GM19328 (cell line): Measurements from ENCODE around the gene TMEM273.
"Not testable (repeated sequence)": the region's sequence is repeated elsewhere in the genome, so short reads cannot be mapped to it uniquely, and the experiment has no call there.

Experiments used
- ATAC-seq: cut with Tn5 transposase; IDR thresholded peaks from one replicate; pipeline ENCODE4 v1.9.1; 2021; ENCODE audit warnings: mild to moderate bottlenecking, moderate library complexity; ENCODE audit not compliant: unreplicated experiment

Gene TMEM273

GRCh38 chr10:49207113-49207512 is 18.9 kb upstream of the TMEM273 start:
- no peak for ATAC-seq

- no peak for ATAC-seq
Observed at GRCh38 chr10:49205206-49205605, 17.0 kb upstream of the TMEM273 start.

- ATAC-seq = no peak
Observed at GRCh38 chr10:49204119-49204518, 15.9 kb upstream of the TMEM273 start.

- ATAC-seq = no peak
Observed at GRCh38 chr10:49202266-49202665, 14.1 kb upstream of the TMEM273 start.

GRCh38 chr10:49200854-49201253 is 12.7 kb upstream of the TMEM273 start:
- ATAC-seq = no peak

GRCh38 chr10:49197171-49197570 is 9.0 kb upstream of the TMEM273 start:
- ATAC-seq = no peak

GRCh38 chr10:49195864-49196263 is 7.7 kb upstream of the TMEM273 start:
- ATAC-seq = not testable (repeated sequence)

GRCh38 chr10:49194212-49194920 is 6.2 kb upstream of the TMEM273 start:
- no peak for ATAC-seq

DNA sequence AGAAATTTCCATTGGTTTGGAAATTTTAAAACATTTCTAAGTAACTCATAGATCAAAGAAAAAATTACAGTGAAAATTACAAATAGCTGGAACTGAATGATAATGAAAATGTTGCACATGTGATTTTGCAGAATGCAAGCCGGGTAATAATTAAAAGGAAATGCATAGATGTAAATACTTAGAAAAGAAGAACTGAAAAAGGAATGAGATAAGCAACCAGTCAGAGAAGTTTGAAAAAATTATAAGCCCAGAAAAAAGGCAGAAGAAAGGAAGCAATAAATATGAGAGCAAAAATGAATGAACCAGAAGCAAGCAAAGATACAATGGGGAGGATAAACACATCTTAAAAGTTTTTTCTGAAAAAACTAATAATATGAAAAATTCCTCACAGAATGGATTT is 3.2 kb upstream of the TMEM273 start:
- no peak for ATAC-seq

DNA sequence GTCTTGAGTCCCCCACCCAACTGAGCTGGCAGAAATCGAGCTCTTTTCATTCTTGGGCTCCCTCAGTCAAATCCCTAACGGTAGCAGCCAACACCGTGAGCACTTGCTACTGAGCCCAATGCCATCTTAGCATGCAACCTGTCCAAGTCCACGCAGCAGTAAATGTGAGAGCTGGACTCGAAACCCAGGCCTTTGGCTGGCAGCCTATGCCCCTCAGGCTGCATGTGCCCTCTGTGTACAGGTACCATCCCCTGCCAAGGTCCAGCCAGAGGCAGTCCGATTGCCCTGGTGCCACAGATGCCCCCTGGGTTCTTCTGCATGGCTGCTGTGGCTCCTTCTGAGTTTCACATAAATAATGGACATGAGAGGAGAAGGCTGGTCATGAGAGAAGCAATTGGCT is 1.2 kb upstream of the TMEM273 start:
- ATAC-seq = no peak

GRCh38 chr10:49187044-49187484 is 1.1 kb downstream of the TMEM273 start:
- ATAC-seq = no peak

- ATAC-seq = no peak
Observed at GRCh38 chr10:49186613-49187012, 1.6 kb downstream of the TMEM273 start.

DNA sequence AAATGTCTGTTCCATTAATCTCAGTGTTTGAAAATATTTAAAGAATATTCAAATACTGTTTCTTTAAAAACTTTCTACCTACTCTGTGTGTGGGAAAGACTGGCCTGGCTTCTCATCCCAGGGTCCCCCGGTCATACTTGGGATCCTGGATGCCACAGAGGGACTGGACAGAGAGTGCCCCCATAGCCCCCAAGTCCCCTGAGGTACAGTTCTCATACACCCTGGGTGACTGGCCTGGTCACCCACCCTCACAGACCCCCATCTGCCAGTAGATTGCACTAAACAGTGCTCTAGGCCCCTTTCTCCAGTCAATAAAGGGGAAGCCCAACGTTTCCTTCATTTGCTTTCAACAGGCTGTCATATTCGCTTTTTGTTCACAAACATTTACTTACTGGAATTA is 3.0 kb downstream of the TMEM273 start:
- ATAC-seq = no peak

DNA sequence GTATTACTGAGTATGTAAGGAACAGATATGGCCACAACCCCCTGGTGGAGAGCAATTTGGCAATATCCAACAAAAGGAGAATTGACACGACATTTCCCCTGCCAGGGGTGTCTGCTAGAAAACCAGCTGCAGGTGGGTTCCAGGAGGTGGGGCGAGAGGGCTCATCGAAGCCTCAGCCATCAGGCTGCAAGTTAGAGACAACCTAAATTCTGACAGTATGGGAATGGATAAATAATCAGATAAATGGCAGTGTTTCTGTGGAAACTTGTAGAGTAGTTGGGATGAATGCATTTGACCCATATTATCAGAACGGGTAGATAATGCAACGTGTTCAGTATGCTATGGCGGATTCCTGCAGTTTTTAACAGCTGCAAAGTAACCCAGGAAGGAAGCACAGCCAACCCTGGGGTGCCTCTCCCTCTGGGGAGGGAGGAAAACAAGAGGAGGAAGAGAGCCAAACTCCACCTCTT is 3.5 kb downstream of the TMEM273 start:
- ATAC-seq = no peak

DNA sequence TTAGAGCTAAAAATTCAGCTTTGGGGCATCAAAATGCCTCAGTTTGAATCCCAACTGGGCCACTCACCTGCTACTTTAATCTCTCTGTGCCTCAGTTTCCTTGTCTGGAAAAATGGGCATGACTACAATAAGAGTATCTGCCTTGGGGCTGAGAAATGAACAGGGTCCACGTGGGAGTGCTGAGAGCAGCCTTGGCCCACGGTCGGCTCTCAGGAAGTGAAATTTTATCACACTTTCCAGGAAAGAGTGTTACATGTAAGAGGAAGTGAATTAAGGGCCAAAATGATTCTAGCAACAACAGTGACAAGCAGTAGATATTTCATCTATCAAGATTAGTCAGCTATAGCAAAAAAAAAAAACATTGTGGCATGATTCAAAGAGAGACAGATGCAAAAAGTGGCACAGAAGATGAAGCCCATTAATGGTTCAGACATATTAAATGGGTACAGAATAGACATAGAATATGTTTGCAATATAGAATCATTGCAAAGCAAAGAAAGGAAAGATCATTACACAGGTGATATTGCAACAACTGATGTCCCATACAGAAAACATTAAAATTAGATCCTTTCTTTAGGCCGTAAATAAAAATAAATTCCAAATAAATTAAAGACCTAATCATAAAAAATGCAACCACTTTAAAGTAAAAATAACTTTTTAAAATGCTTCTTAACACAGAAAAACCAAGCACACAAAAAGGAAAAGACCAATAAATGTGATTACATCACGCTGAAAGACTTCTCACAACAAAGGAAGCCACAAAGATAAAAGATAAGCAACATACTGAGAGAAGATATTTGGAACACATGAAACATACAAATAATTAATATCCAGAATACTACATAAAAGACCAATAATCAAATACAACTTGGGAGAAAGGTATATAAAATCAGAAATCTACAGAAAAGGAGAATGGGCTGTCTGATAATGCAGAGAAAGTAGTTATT is 4.3 kb downstream of the TMEM273 start:
- ATAC-seq = no peak

GRCh38 chr10:49182776-49183175 is 5.4 kb downstream of the TMEM273 start:
- no peak for ATAC-seq

DNA sequence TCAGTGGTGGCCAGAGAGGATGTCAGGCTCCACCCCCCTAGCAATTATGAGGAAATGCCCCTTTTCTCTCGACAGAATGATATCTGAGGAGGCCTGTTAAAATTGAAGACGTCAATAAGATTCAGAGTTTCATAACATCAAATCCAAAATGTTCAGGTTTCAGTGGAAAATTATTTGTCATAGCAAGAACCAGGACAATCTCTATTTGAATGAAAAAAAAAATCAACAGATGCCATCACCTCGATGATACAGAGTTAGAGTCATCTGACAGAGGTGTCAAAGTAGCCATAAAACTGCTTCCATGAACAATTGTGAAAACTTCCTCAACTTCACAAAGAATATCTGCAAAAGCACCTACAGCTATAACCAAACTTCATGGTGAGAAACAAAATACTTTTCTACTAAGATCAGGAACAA is 7.7 kb downstream of the TMEM273 start:
- no peak for ATAC-seq

- ATAC-seq = no peak
Observed at GRCh38 chr10:49179699-49180443, 8.3 kb downstream of the TMEM273 start.

GRCh38 chr10:49178489-49179471 is 9.4 kb downstream of the TMEM273 start:
- ATAC-seq = no peak
